ENCODE measurements around the gene OR51B5.

DNA sequence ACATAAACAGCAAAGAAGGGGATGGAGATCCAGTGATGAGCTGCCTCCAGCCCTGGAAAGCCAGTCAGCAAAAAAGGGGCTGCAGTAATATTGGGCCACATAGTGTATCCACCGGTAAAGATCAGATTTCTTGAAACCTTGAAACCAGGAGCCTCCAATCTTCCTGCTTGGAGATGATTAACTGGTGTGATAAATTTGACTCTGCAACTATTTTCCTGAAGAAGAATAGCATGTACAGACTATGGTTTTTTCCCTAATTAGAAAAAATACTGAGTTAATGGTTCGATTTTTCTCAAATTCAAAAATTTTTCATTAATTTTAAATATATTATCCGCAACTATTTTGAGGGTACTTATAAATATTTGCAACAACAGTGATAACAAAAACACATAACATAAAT is 19.1 kb downstream of the OR51B5 start, which contains the start of gene OR51B2:
- TF ChIP-seq POLR2AphosphoS5 (IDR thresholded peaks at IDR 0.05; ENCODE audit: borderline replicate concordance, low read depth, low read length) (no peak), EZH2 (IDR thresholded peaks at IDR 0.05) (no peak)
